Adipocyte (in vitro differentiated cells): ENCODE data around the gene SYT11.
"Not testable (repeated sequence)": the region's sequence is repeated elsewhere in the genome, so short reads cannot be mapped to it uniquely, and the experiment has no call there.

Source experiments
- DNase-seq: peaks from one replicate; pipeline ENCODE4 v3.0.0-alpha.2; 2015; ENCODE audit warnings: low read depth
- H3K27me3 ChIP-seq: replicated peaks from 2 replicates; pipeline ENCODE4 v1.7.0; 2013; ENCODE audit warnings: mild to moderate bottlenecking, low read length, moderate library complexity; ENCODE audit not compliant: control insufficient read depth, insufficient read depth
- H3K36me3 ChIP-seq: 2 replicates; pipeline ENCODE4 v1.7.0; 2013; ENCODE audit warnings: low read length, mild to moderate bottlenecking, moderate library complexity; ENCODE audit not compliant: control insufficient read depth, insufficient read depth, severe bottlenecking
- H3K4me1 ChIP-seq: 2 replicates; pipeline ENCODE4 v1.7.0; 2013; ENCODE audit warnings: mild to moderate bottlenecking, low read length, moderate library complexity; ENCODE audit not compliant: control insufficient read depth, insufficient read depth
- H3K4me3 ChIP-seq: 2 replicates; pipeline ENCODE4 v1.7.0; 2013; ENCODE audit warnings: mild to moderate bottlenecking, low read length, moderate library complexity
- H3K9ac ChIP-seq: 2 replicates; pipeline ENCODE4 v1.7.0; 2013; ENCODE audit warnings: mild to moderate bottlenecking, low read length, moderate library complexity
- H3K9me3 ChIP-seq: 2 replicates; pipeline ENCODE4 v1.7.0; 2013; ENCODE audit warnings: mild to moderate bottlenecking, low read length, moderate library complexity; ENCODE audit not compliant: control insufficient read depth

SYT11 gene, protein sequence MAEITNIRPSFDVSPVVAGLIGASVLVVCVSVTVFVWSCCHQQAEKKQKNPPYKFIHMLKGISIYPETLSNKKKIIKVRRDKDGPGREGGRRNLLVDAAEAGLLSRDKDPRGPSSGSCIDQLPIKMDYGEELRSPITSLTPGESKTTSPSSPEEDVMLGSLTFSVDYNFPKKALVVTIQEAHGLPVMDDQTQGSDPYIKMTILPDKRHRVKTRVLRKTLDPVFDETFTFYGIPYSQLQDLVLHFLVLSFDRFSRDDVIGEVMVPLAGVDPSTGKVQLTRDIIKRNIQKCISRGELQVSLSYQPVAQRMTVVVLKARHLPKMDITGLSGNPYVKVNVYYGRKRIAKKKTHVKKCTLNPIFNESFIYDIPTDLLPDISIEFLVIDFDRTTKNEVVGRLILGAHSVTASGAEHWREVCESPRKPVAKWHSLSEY

DNA sequence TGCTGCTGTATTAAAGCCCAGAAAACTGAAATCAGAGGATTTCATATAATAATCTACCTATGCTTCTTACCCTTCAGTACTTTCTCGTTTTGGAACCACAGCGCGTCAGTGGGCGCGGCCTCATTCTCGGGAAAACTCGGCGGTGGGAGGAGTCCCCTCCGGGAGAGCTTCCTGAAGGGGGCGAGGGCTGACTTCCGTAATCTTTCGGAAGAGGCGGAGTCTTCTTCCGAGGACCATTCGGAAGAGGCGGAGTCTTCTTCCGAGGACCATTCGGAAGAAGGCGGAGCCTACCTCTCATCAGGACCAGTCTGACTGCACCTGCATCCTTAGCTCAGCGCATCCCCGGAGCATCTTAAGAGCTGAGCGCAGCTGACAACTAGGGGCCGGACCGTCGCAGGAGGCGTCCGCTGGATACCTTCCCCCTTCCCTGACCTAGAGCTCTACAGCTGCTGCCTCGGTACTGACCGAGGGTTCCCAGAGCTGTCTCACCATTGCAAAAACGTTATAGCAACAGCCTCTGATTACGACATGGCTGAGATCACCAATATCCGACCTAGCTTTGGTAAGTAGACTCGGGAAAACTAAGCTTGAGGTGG is at the start of gene SYT11:
Gene SYT11 (plus strand): TSS at position 334 of the 596 bp plus-strand sequence. CDS start 195 bp downstream, at position 529.
- peak; percentile 99 for DNase-seq
- peak within 1 kb of the TSS; percentile 88 for H3K9ac ChIP-seq
- H3K27me3 ChIP-seq: no peaks in the 10 kb centered on the region
- peaks cover 19% of the 10 kb centered on the region for H3K4me1 ChIP-seq
- peaks cover 7% of the 10 kb centered on the region for H3K36me3 ChIP-seq
- no peaks in the 10 kb centered on the region for H3K9me3 ChIP-seq
- peak within 1 kb of the TSS; percentile 87 for H3K4me3 ChIP-seq

DNA sequence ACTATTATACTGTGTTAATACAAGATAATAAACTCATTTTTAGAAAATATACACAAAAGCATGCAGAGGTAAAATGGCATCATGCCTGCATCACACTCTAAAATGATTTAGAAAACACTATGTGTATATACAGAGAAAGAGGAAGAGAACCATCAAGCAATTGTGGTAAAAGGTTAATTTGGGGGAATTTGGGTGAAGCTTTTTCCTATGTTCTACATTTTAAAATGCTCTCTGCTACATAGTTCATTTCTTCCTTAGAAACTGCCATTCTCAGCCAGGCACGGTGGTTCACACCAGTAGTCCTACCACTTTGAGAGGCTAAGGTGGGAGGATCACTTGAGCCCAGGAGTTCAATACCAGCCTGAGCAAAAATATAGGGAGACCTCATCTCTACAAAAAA is 46.5 kb upstream of the SYT11 start:
- no peak overlapping the region for H3K4me3 ChIP-seq
- no peak overlapping the region for H3K9ac ChIP-seq
- H3K36me3 ChIP-seq: peaks cover 57% of the 10 kb centered on the region
- H3K9me3 ChIP-seq: no peaks in the 10 kb centered on the region
- H3K4me1 ChIP-seq: peaks cover 3% of the 10 kb centered on the region
- no peak for DNase-seq
- H3K27me3 ChIP-seq: no peaks in the 10 kb centered on the region

DNA sequence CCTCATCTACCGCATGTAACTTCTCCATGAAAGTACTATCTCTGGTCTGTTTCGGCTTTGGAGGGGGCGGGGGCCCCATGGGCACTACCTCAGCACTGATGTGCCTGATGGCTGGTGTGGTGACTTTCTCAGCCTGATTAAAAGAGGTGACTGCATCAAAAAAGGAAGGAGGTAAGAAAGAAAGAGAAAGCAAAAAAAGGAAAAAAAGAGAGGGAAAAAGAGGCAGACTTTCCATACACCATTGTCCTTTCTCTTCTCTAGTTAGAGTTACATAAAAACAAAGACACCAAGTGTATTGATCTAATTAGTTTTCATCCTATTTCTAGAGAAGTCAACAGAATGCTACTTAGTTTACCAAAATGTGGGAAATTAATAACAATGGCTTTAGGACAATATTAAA is 45.7 kb upstream of the SYT11 start:
- Histone ChIP-seq H3K9ac (no peak overlapping the region), H3K4me1 (peaks cover 3% of the 10 kb centered on the region), H3K4me3 (no peak overlapping the region), H3K36me3 (peaks cover 52% of the 10 kb centered on the region), H3K27me3 (no peaks in the 10 kb centered on the region), H3K9me3 (no peaks in the 10 kb centered on the region)
- DNase-seq: no peak

DNA sequence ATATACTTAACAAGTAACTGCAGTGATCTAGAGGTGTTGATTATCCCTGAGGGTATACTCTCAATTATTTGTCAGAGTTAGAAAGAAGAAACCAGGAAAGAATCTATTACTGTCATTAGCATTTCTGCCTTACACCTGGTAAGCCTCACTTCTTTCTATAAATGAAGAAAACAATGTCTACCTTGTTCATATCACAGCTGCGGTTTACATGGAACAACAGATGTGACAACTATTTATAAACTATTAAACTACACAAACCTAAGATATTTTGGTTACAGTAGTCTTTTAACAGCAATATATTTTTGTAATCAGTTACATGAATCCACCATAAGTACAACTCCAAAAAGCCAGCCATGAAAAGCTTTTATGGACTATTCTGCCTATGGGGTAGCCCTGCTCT is 43.0 kb upstream of the SYT11 start:
- Histone ChIP-seq H3K4me1 (peaks cover 3% of the 10 kb centered on the region), H3K9me3 (no peaks in the 10 kb centered on the region), H3K9ac (no peak overlapping the region), H3K27me3 (no peaks in the 10 kb centered on the region), H3K4me3 (no peak overlapping the region), H3K36me3 (peaks cover 64% of the 10 kb centered on the region)
- DNase-seq: no peak

DNA sequence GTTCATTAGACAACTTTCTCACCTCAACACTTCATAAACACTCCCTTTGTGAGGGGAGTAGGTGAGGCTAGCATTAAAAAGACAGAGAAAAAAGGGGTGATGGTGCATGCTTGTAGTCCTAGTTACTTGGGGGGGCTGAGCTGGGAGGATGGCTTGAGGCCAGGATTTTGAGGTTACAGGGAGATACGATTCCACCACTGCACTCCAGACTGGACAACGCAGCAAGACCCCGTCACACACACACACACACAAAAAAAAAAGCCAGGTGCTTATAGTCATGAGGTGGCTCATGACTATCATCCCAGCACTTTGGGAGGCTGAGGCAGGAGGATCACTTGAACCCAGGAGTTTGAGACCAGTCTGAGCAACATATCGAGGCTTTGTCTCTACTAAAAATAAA is 31.9 kb upstream of the SYT11 start:
- Histone ChIP-seq H3K36me3 (peaks cover 28% of the 10 kb centered on the region), H3K4me3 (no peak overlapping the region), H3K4me1 (no peaks in the 10 kb centered on the region), H3K9me3 (no peaks in the 10 kb centered on the region), H3K9ac (no peak overlapping the region), H3K27me3 (no peaks in the 10 kb centered on the region)
- no peak for DNase-seq

DNA sequence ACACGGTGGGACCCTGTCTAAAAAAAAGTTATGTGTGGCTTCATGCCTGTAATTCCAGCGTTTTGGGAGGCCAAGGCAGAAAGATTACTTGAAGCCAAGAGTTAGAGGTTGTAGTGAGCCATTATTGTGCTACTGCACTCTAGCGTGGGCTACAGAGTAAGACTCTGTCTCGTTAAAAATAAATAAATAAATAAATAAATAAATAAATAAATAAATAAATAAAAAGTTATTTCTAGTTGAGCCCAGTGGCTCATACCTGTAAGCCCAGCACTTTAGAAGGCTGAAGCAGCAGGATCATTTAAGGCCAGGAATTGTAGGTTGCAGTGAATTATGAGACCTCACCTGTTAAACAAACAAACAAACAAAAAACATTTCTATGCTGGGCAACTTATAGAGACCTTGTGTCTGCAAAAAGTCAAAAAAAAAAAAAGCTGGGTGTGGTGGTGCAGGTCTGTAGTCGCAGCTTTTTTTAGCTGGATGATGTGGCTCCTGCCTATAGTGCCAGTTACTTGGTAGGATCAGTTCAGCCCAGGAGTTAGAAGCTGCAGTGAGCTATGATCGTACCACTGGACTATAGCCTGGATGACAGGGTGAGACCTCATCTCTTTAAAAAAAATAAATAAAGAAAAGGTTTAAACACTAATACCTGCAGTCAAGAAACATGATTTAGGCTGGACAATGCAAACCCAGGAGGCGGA is 27.9 kb upstream of the SYT11 start:
- no peak overlapping the region for H3K4me3 ChIP-seq
- no peaks in the 10 kb centered on the region for H3K27me3 ChIP-seq
- no peak for DNase-seq
- no peak overlapping the region for H3K9ac ChIP-seq
- peaks cover 4% of the 10 kb centered on the region for H3K36me3 ChIP-seq
- H3K9me3 ChIP-seq: no peaks in the 10 kb centered on the region
- peaks cover 4% of the 10 kb centered on the region for H3K4me1 ChIP-seq

DNA sequence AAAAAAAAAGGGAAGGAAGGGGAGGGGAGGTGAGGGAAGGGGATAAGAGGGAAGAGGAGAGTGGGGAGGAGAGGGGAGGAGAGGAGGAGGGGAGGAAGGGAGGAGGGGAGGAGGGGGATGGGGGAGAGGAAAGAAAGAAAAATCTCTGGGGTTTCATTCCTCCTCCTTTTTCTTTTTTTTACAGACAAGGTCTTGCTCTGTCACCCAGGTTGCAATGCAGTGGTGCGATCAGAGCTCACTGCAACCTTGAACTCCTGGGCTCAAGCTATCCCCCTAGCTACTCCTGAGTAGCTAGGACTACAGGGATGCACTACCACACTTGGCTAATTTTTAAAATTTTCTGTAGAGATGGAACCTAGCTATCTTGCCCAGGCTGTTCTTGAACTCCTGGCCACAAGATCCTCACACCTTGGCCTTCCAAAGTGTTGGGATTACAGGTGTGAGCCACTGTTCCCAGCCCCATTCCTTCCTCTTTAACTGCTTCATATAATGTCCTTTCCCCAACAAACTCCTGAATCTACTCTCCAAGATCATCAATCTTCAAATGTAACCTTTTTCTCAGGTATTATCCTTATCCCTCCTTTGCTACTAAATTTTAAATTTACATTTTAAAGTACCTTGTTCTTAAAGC is 25.6 kb upstream of the SYT11 start:
- no peak for DNase-seq
- Histone ChIP-seq H3K4me1 (peaks cover 4% of the 10 kb centered on the region), H3K9ac (no peak overlapping the region), H3K27me3 (no peaks in the 10 kb centered on the region), H3K36me3 (peaks cover 9% of the 10 kb centered on the region), H3K9me3 (no peaks in the 10 kb centered on the region), H3K4me3 (no peak overlapping the region)

DNA sequence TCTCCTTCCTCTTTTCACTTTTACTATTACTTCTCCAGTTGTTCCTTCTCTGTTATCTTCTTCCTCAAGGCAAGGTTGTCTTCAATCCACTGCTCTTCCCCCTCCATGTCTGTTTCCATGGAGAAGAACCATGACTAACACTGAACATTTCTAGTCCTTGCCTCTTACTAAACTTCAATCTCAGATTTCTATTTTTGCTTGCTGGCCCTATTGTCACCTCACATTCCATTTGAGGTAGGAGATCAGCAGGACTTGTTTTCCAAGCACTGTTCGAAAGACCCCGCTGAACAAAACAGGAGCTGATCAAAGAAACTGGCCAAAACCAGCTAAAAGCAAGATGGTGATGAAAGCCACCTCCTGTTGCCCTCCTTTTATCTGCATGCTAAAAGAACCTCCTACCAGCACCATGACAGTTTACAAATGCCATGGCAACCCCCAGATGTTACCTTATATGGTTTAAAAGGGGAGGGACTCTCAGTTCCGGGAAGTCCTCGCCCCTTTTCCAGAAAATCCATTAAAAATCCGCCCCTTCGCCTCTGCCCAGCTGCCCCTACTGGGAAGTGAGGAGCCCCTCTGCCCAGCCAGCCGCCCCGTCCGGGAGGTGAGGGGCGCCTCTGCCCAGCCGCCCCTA is 25.0 kb upstream of the SYT11 start:
- peaks cover 9% of the 10 kb centered on the region for H3K36me3 ChIP-seq
- H3K4me1 ChIP-seq: peaks cover 4% of the 10 kb centered on the region
- H3K9me3 ChIP-seq: no peaks in the 10 kb centered on the region
- DNase-seq: peak; percentile 55
- no peaks in the 10 kb centered on the region for H3K27me3 ChIP-seq
- H3K4me3 ChIP-seq: no peak overlapping the region
- no peak overlapping the region for H3K9ac ChIP-seq

DNA sequence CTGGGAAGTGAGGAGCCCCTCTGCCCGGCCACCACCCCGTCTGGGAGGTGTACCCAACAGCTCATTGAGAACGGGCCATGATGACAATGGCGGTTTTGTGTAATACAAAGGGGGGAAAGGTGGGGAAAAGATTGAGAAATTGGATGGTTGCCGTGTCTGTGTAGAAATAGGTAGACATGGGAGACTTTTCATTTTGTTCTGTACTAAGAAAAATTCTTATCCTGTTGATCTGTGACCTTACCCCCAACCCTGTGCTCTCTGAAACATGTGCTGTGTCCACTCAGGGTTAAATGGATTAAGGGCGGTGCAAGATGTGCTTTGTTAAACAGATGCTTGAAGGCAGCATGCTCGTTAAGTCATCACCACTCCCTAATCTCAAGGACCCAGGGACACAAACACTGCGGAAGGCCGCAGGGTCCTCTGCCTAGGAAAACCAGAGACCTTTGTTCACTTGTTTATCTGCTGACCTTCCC is 24.4 kb upstream of the SYT11 start:
- DNase-seq, H3K27me3 ChIP-seq, H3K4me3 ChIP-seq, H3K9me3 ChIP-seq, H3K4me1 ChIP-seq, H3K36me3 ChIP-seq, H3K9ac ChIP-seq: not testable (repeated sequence)

DNA sequence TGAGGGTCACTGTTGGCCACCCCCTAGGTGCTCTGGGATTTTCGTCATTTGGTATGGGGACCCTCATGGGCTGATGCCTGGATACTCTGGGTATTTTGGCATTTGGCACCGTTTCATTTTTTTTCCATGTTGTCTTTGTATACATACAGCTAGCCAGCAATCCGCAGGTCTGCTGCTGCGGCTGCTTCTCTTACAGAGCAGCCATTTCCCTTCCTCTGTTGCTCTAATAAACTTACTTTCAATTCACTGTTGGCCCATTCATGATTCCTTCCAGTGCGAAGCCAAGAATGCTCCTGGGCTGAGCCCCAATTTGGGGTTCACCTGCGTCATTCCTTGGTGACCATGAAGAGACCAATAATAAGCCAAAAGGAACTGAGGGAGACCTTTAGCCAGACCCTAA is 23.8 kb upstream of the SYT11 start:
- Histone ChIP-seq H3K9ac (no peak overlapping the region), H3K27me3 (no peaks in the 10 kb centered on the region), H3K4me1 (peaks cover 4% of the 10 kb centered on the region), H3K9me3 (no peaks in the 10 kb centered on the region), H3K36me3 (peaks cover 9% of the 10 kb centered on the region), H3K4me3 (no peak overlapping the region)
- DNase-seq: no peak
